H9 (cell line): ENCODE results near the gene OSGEPL1. TPM values are rescaled to one million over a fixed set of nuclear protein-coding genes. Genes with fewer than 3 reads are reported as not detected.

ENCODE experiments used
- DNase-seq: peaks from one replicate; pipeline ENCODE4 v3.0.0-alpha.2; 2017
- H2AFZ ChIP-seq: one replicate; pipeline ENCODE4 v1.6.1; 2013; ENCODE audit warnings: mild to moderate bottlenecking, low read length, control low read depth, moderate library complexity
- H2AK5ac ChIP-seq: 2 replicates; pipeline ENCODE4 v1.6.1; 2013; ENCODE audit warnings: low read length, control low read depth, mixed read lengths; ENCODE audit not compliant: insufficient read length
- H2BK120ac ChIP-seq: one replicate; pipeline ENCODE4 v1.6.1; 2013; ENCODE audit warnings: low read depth, mild to moderate bottlenecking, low read length, control low read depth, inconsistent platforms; ENCODE audit not compliant: poor library complexity, severe bottlenecking
- H2BK12ac ChIP-seq: 2 replicates; pipeline ENCODE4 v1.6.1; 2013; ENCODE audit warnings: low read length, control low read depth, mixed read lengths, low read depth; ENCODE audit not compliant: insufficient read length
- H2BK15ac ChIP-seq: 2 replicates; pipeline ENCODE4 v1.6.1; 2013; ENCODE audit warnings: low read depth, low read length, control low read depth
- H2BK20ac ChIP-seq: one replicate; pipeline ENCODE4 v1.6.1; 2013; ENCODE audit warnings: low read depth, mild to moderate bottlenecking, low read length, control low read depth, inconsistent platforms; ENCODE audit not compliant: poor library complexity, severe bottlenecking
- H2BK5ac ChIP-seq: 2 replicates; pipeline ENCODE4 v1.6.1; 2013; ENCODE audit warnings: low read length, control low read depth, mixed read lengths; ENCODE audit not compliant: insufficient read length
- H3K14ac ChIP-seq: 2 replicates; pipeline ENCODE4 v1.6.1; 2013; ENCODE audit warnings: low read length, control low read depth; ENCODE audit not compliant: insufficient read depth
- H3K18ac ChIP-seq: 2 replicates; pipeline ENCODE4 v1.6.1; 2013; ENCODE audit warnings: low read depth, mild to moderate bottlenecking, mixed read lengths, low read length, control low read depth; ENCODE audit not compliant: insufficient read length
- H3K23ac ChIP-seq: 2 replicates; pipeline ENCODE4 v1.6.1; 2013; ENCODE audit warnings: low read length, control low read depth, mixed read lengths, low read depth; ENCODE audit not compliant: insufficient read length
- H3K23me2 ChIP-seq: 2 replicates; pipeline ENCODE4 v1.6.1; 2013; ENCODE audit warnings: low read depth, mild to moderate bottlenecking, mixed read lengths, low read length, control low read depth; ENCODE audit not compliant: insufficient read length, poor library complexity, severe bottlenecking
- H3K27ac ChIP-seq: 2 replicates; pipeline ENCODE4 v1.5.1; 2013; ENCODE audit warnings: low read length, control low read depth, mixed read lengths, low read depth; ENCODE audit not compliant: insufficient read length
- H3K27me3 ChIP-seq: 2 replicates; pipeline ENCODE4 v1.6.1; 2013; ENCODE audit warnings: low read length, control low read depth, inconsistent platforms; ENCODE audit not compliant: insufficient read depth
- H3K4ac ChIP-seq: 2 replicates; pipeline ENCODE4 v1.6.1; 2013; ENCODE audit warnings: low read depth, mild to moderate bottlenecking, control low read depth, inconsistent platforms, low read length, moderate library complexity
- H3K4me1 ChIP-seq: 2 replicates; pipeline ENCODE4 v1.6.1; 2013; ENCODE audit warnings: low read length, control low read depth, inconsistent platforms; ENCODE audit not compliant: insufficient read depth
- H3K4me2 ChIP-seq: 2 replicates; pipeline ENCODE4 v1.6.1; 2013; ENCODE audit warnings: low read length, control low read depth, mixed read lengths; ENCODE audit not compliant: insufficient read length, insufficient read depth
- H3K56ac ChIP-seq: 2 replicates; pipeline ENCODE4 v1.6.1; 2013; ENCODE audit warnings: low read depth, mild to moderate bottlenecking, mixed read lengths, low read length, control low read depth; ENCODE audit not compliant: insufficient read length
- H3K79me1 ChIP-seq: 2 replicates; pipeline ENCODE4 v1.6.1; 2013; ENCODE audit warnings: low read depth, mild to moderate bottlenecking, moderate library complexity, low read length, control low read depth, inconsistent platforms; ENCODE audit not compliant: insufficient read depth, poor library complexity, severe bottlenecking
- H3K79me2 ChIP-seq: 2 replicates; pipeline ENCODE4 v1.6.1; 2013; ENCODE audit warnings: low read length, control low read depth, inconsistent platforms; ENCODE audit not compliant: insufficient read depth
- H3K9ac ChIP-seq: 2 replicates; pipeline ENCODE4 v1.6.1; 2013; ENCODE audit warnings: low read length, control low read depth, mixed read lengths; ENCODE audit not compliant: insufficient read length; ENCODE audit errors: extremely low read depth
- H3K9me3 ChIP-seq: one replicate; pipeline ENCODE4 v1.6.1; 2013; ENCODE audit warnings: low read depth, low read length, inconsistent platforms; ENCODE audit not compliant: control insufficient read depth
- H3T11ph ChIP-seq: one replicate; pipeline ENCODE4 v1.6.1; 2013; ENCODE audit warnings: mild to moderate bottlenecking, low read length, control low read depth, inconsistent platforms
- H4K20me1 ChIP-seq: one replicate; pipeline ENCODE4 v1.6.1; 2013; ENCODE audit not compliant: control insufficient read depth, insufficient read length, insufficient read depth
- H4K5ac ChIP-seq: 2 replicates; pipeline ENCODE4 v1.6.1; 2013; ENCODE audit warnings: low read depth, mild to moderate bottlenecking, mixed read lengths, low read length, control low read depth; ENCODE audit not compliant: insufficient read length
- H4K8ac ChIP-seq: replicated peaks from 2 replicates; pipeline ENCODE4 v1.6.1; 2013; ENCODE audit warnings: low read length, control low read depth, mixed read lengths, low read depth; ENCODE audit not compliant: insufficient read length
- H4K91ac ChIP-seq: 2 replicates; pipeline ENCODE4 v1.6.1; 2013; ENCODE audit warnings: low read depth, mild to moderate bottlenecking, moderate library complexity, mixed read lengths, low read length, control low read depth; ENCODE audit not compliant: insufficient read length
- H3K27ac Mint-ChIP-seq, 3 experiments: 2 replicates in 2 of 3; 3 replicates in 1 of 3; pipeline ENCODE4 v1.8.0; 2020 to 2021; ENCODE audit warnings: mixed read lengths in 3 of 3, mild to moderate bottlenecking in 1 of 3, moderate library complexity in 1 of 3
- H3K27me3 Mint-ChIP-seq: 2 replicates; pipeline ENCODE4 v1.8.0; 2021; ENCODE audit warnings: low read depth, mild to moderate bottlenecking, moderate library complexity, mixed read lengths
- H3K36me3 Mint-ChIP-seq, 3 experiments: 2 replicates in 2 of 3; 3 replicates in 1 of 3; pipeline ENCODE4 v1.8.0; 2020 to 2021; ENCODE audit warnings: low read depth in 3 of 3, mixed read lengths in 3 of 3; ENCODE audit not compliant: insufficient read depth in 1 of 3
- H3K4me1 Mint-ChIP-seq, 2 experiments: 2 replicates each; pipeline ENCODE4 v1.8.0; 2020; ENCODE audit warnings: mixed read lengths in 2 of 2
- H3K4me3 Mint-ChIP-seq, 2 experiments: 2 replicates in 1 of 2; 3 replicates in 1 of 2; pipeline ENCODE4 v1.8.0; 2020 to 2021; ENCODE audit warnings: mild to moderate bottlenecking in 2 of 2, mixed read lengths in 2 of 2, moderate library complexity in 1 of 2
- H3K9me3 Mint-ChIP-seq, 2 experiments: 2 replicates in 1 of 2; 3 replicates in 1 of 2; pipeline ENCODE4 v1.8.0; 2020; ENCODE audit warnings: mild to moderate bottlenecking in 2 of 2, mixed read lengths in 2 of 2, moderate library complexity in 1 of 2
- CTCF ChIP-seq: fragments of 200-600 bp; sonication (generic); conservative IDR thresholded peaks from 3 replicates; pipeline ENCODE4 v1.8.0; 2021; ENCODE audit warnings: antibody characterized with exemption, mild to moderate bottlenecking
- WGBS: extraction: QIAGEN DNeasy Blood & Tissue Kit; methylation state at CpG from one replicate; pipeline ENCODE4 v1.1.7; 2013; ENCODE audit warnings: missing lambda C conversion rate, low lambda C conversion rate, mixed read lengths; ENCODE audit not compliant: insufficient read length; ENCODE audit errors: extremely low coverage; 5-methylcytosine and 5-hydroxymethylcytosine counted together
- total RNA-seq: library from RNA; stranded (reverse); gene quantifications from 2 replicates; pipeline ENCODE4 v1.2.1, GENCODE V29; 2021

The OSGEPL1 gene
- total RNA-seq, 1 experiment from 2014 or later = 10.7 TPM

DNA sequence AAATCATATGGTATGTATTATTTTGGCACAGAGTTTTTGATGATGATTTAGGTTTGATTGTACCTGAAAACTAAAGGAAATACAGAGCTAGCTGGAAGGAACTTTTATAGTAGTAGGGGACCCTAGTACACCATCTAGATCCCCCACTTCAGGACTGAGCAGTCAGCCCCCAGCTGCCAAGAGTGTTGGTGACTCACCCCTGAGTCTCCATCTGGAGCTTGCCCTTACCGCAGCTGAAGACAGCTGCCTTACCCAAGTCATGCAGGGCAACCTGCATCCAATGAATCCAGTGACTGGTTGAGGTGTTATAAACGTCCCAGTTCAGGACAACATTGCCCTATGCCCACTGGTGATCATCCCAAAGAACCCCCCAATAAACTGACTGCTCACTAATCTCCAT is 36.9 kb upstream of the OSGEPL1 start:
- no peak overlapping the region for H3K56ac ChIP-seq
- H3K79me1 ChIP-seq = no peaks in the 10 kb centered on the region
- no peak overlapping the region for H2BK120ac ChIP-seq
- H3K18ac ChIP-seq = no peak overlapping the region
- no peak for TF ChIP-seq CTCF
- no peak overlapping the region for H2BK12ac ChIP-seq
- H2BK15ac ChIP-seq = no peak overlapping the region
- H4K5ac ChIP-seq = no peak overlapping the region
- Mint-ChIP-seq H3K36me3 (peaks cover 11 to 40% (median 32%) of the 10 kb centered on the region in 3 experiments; a peak in 5 of 7 replicates), H3K27ac (no peak overlapping the region), H3K27me3 (no peaks in the 10 kb centered on the region), H3K4me3 (no peak overlapping the region), H3K9me3 (no peaks in the 10 kb centered on the region), H3K4me1 (no peaks in the 10 kb centered on the region)
- H3K4ac ChIP-seq = no peak overlapping the region
- H3K9me3 ChIP-seq = no peaks in the 10 kb centered on the region
- no peak overlapping the region for H2AFZ ChIP-seq
- H3K14ac ChIP-seq = no peak overlapping the region
- no peak overlapping the region for H3K27ac ChIP-seq
- WGBS = no CpG with 5 or more reads among the region's 2 CpGs
- H2BK20ac ChIP-seq = no peak overlapping the region
- H3K79me2 ChIP-seq = no peaks in the 10 kb centered on the region
- H3K23me2 ChIP-seq = no peaks in the 10 kb centered on the region
- no peak overlapping the region for H4K8ac ChIP-seq
- no peak overlapping the region for H4K91ac ChIP-seq
- no peaks in the 10 kb centered on the region for H3K27me3 ChIP-seq
- no peaks in the 10 kb centered on the region for H4K20me1 ChIP-seq
- H3K23ac ChIP-seq = no peak overlapping the region
- no peak overlapping the region for H3K4me2 ChIP-seq
- no peak overlapping the region for H2AK5ac ChIP-seq
- no peaks in the 10 kb centered on the region for H3K4me1 ChIP-seq
- H2BK5ac ChIP-seq = no peak overlapping the region
- H3T11ph ChIP-seq = no peak overlapping the region
- no peak for DNase-seq
- H3K9ac ChIP-seq = no peak overlapping the region
